H1 (cell line): ENCODE data around the gene IP6K1. TPM values are rescaled to one million over a fixed set of nuclear protein-coding genes. Genes with fewer than 3 reads are reported as not detected.

Experiments used
- RXRA ChIP-seq: IDR thresholded peaks from 2 replicates; pipeline ENCODE4 v1.6.1; 2011; ENCODE audit warnings: low read depth, mild to moderate bottlenecking, low read length, moderate library complexity; ENCODE audit not compliant: insufficient read depth
- SP2 ChIP-seq: IDR thresholded peaks from 2 replicates; pipeline ENCODE4 v1.6.1; 2012; ENCODE audit warnings: mild to moderate bottlenecking, low read length, inconsistent platforms
- polyA plus RNA-seq, 7 experiments: library from polyadenylated mRNA; depleted of rRNA in 3 of 7; stranded (reverse) in 5 of 7; unstranded in 2 of 7; fragments of >200 nt in 5 of 7; fragments of 200-250 nt in 2 of 7; gene quantifications; 1 replicate in 5 of 7; 2 replicates in 1 of 7; 4 replicates in 1 of 7; pipeline versions ENCODE4 v1.2.1 to v1.2.3, GENCODE V29; 2011 to 2013; ENCODE audit warnings: missing spikeins in 2 of 7, mixed read lengths in 2 of 7
- total RNA-seq: library from RNA; stranded (reverse); fragmentation: NEBNext Ultra II Directional; extraction: Animal tissue kit (Norgen Biotek cat#: 25700); gene quantifications from 2 replicates; pipeline ENCODE4 v1.2.1, GENCODE V29; 2021
- TF ChIP-seq, protein P1 (sequence below), 3 experiments: IDR thresholded peaks; 1 replicate in 2 of 3; 2 replicates in 1 of 3; pipeline versions ENCODE4 v1.5.1 to v1.6.1; 2011; ENCODE audit warnings: low read length in 3 of 3, mild to moderate bottlenecking in 3 of 3, inconsistent platforms in 2 of 3, low read depth in 1 of 3, moderate library complexity in 1 of 3; ENCODE audit not compliant: insufficient read depth in 1 of 3; ENCODE audit errors: control extremely low read depth in 1 of 3
- TF ChIP-seq, protein P2 (sequence below): IDR thresholded peaks from 2 replicates; pipeline ENCODE4 v1.6.1; 2012; ENCODE audit warnings: inconsistent platforms

Gene IP6K1
- total and polyA plus RNA-seq, 2 of the 8 experiments (the other 6 are each of a cell fraction or from before 2014, with no cell fraction given), result 31.5 to 35.2 TPM

DNA sequence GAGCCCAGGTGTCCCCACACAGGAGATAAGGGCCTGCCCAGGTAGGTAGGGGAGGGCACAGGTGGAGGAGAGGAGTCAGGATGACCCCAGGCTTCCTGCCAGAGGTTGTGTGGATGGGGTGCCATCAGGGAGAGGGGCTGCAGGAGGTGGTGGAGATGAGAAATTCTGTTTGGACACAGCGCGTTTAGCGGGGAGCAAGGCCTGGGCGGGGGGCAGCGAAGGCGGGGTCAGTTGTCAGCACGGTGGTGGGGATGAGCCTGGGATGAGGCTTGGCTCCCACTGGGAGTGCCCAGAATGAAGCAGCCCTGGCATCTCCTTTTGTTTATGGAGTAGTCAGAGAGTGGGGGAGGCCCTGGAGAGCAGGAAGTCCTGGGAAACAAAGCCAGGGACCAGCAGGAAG is 82.4 kb downstream of the IP6K1 start (continued):
- TF ChIP-seq, protein P1, sequence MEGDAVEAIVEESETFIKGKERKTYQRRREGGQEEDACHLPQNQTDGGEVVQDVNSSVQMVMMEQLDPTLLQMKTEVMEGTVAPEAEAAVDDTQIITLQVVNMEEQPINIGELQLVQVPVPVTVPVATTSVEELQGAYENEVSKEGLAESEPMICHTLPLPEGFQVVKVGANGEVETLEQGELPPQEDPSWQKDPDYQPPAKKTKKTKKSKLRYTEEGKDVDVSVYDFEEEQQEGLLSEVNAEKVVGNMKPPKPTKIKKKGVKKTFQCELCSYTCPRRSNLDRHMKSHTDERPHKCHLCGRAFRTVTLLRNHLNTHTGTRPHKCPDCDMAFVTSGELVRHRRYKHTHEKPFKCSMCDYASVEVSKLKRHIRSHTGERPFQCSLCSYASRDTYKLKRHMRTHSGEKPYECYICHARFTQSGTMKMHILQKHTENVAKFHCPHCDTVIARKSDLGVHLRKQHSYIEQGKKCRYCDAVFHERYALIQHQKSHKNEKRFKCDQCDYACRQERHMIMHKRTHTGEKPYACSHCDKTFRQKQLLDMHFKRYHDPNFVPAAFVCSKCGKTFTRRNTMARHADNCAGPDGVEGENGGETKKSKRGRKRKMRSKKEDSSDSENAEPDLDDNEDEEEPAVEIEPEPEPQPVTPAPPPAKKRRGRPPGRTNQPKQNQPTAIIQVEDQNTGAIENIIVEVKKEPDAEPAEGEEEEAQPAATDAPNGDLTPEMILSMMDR (IDR thresholded peaks at IDR 0.05; ENCODE audit: control extremely low read depth in 1 of 3, insufficient read depth in 1 of 3, low read depth in 1 of 3, low read length in 3 of 3), result no peak
- TF ChIP-seq RXRA (no peak), SP2 (no peak)
- TF ChIP-seq, protein P2, sequence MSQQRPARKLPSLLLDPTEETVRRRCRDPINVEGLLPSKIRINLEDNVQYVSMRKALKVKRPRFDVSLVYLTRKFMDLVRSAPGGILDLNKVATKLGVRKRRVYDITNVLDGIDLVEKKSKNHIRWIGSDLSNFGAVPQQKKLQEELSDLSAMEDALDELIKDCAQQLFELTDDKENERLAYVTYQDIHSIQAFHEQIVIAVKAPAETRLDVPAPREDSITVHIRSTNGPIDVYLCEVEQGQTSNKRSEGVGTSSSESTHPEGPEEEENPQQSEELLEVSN, result no peak
